ENCODE data around the gene TTC1. TPM values are rescaled to one million over a fixed set of nuclear protein-coding genes. Genes with fewer than 3 reads are reported as not detected.
"Not testable (repeated sequence)": the region's sequence is repeated elsewhere in the genome, so short reads cannot be mapped to it uniquely, and the experiment has no call there.

TTC1 gene
- total RNA-seq, 1 donor from 2014 or later, result 108 TPM

GRCh38 chr5:159987031-159987674 is 21.8 kb upstream of the TTC1 start:
- intact Hi-C loops (cut with DNase I), result loop anchor here (5.0 kb wide), 2 partner anchors 540 to 700 kb away; no protein-coding TSS in a partner anchor

GRCh38 chr5:159990506-159990905 is 18.4 kb upstream of the TTC1 start:
- DNase-seq (no peak), ATAC-seq (ENCODE audit: poor library complexity) (no peak)
- intact Hi-C loops (cut with DNase I), result no loop called here

More at GRCh38 chr5:159987031-159987674, 21.8 kb upstream of the TTC1 start:
- peak; percentile 87 for DNase-seq
- peak; percentile 98 for ATAC-seq (ENCODE audit: poor library complexity)

- DNase-seq (no peak), ATAC-seq (ENCODE audit: poor library complexity) (no peak)
- intact Hi-C loops (cut with DNase I), result no loop called here
Observed at GRCh38 chr5:159992566-159992965, 16.4 kb upstream of the TTC1 start.

GRCh38 chr5:159993194-159993593 is 15.7 kb upstream of the TTC1 start:
- ATAC-seq (ENCODE audit: poor library complexity) (no peak), DNase-seq (no peak)
- intact Hi-C loops (cut with DNase I), result no loop called here

GRCh38 chr5:159995907-159996306 is 13.0 kb upstream of the TTC1 start:
- intact Hi-C loops (cut with DNase I), result no loop called here
- no peak for ATAC-seq (ENCODE audit: poor library complexity)

GRCh38 chr5:160001457-160001856 is 7.5 kb upstream of the TTC1 start:
- no peak for DNase-seq
- ATAC-seq (ENCODE audit: poor library complexity), result no peak
- intact Hi-C loops (cut with DNase I), result no loop called here

More at GRCh38 chr5:159995907-159996306, 13.0 kb upstream of the TTC1 start:
- DNase-seq, result no peak

GRCh38 chr5:160007514-160007913 is 1.4 kb upstream of the TTC1 start:
- intact Hi-C loops (cut with DNase I), result no loop called here

GRCh38 chr5:160008529-160008876 is 436 bp upstream of the TTC1 start:
- DNase-seq; intact Hi-C loops (cut with DNase I): not testable (repeated sequence)
- ATAC-seq (ENCODE audit: poor library complexity), result peak; percentile 52

More at GRCh38 chr5:160007514-160007913, 1.4 kb upstream of the TTC1 start:
- DNase-seq, result no peak
- no peak for ATAC-seq (ENCODE audit: poor library complexity)

GRCh38 chr5:160009591-160009989 is 651 bp downstream of the TTC1 start:
- DNase-seq, result no peak
- intact Hi-C loops (cut with DNase I), result no loop called here

GRCh38 chr5:160011471-160011870 is 2.5 kb downstream of the TTC1 start:
- DNase-seq, result no peak
- intact Hi-C loops (cut with DNase I), result no loop called here
- ATAC-seq (ENCODE audit: poor library complexity), result no peak

More at GRCh38 chr5:160009591-160009989, 651 bp downstream of the TTC1 start:
- no peak for ATAC-seq (ENCODE audit: poor library complexity)

- DNase-seq; ATAC-seq (ENCODE audit: poor library complexity); intact Hi-C loops (cut with DNase I): not testable (repeated sequence)
Observed at GRCh38 chr5:160014197-160014596, 5.3 kb downstream of the TTC1 start.

GRCh38 chr5:160018945-160019625 is 10.1 kb downstream of the TTC1 start:
- DNase-seq (no peak), ATAC-seq (ENCODE audit: poor library complexity) (no peak)
- intact Hi-C loops (cut with DNase I), result no loop called here

- no peak for DNase-seq
- ATAC-seq (ENCODE audit: poor library complexity), result no peak
- intact Hi-C loops (cut with DNase I), result loop anchor here (5.0 to 10.0 kb wide), 3 partner anchors 177 to 374 kb away; no protein-coding TSS in a partner anchor
Observed at GRCh38 chr5:160020266-160020770, 11.4 kb downstream of the TTC1 start.

GRCh38 chr5:160020964-160021363 is 12.0 kb downstream of the TTC1 start:
- intact Hi-C loops (cut with DNase I), result loop anchor here (5.0 to 10.0 kb wide), 3 partner anchors 176 to 374 kb away; no protein-coding TSS in a partner anchor
- ATAC-seq (ENCODE audit: poor library complexity), result no peak
- no peak for DNase-seq

GRCh38 chr5:160021831-160022446 is 13.0 kb downstream of the TTC1 start:
- intact Hi-C loops (cut with DNase I), result loop anchor here (5.0 to 10.0 kb wide), 3 partner anchors 175 to 373 kb away; no protein-coding TSS in a partner anchor
- DNase-seq, result no peak
- ATAC-seq (ENCODE audit: poor library complexity), result peak; percentile 93

- intact Hi-C loops (cut with DNase I), result loop anchor here (5.0 to 10.0 kb wide), 3 partner anchors 174 to 372 kb away; no protein-coding TSS in a partner anchor
- ATAC-seq (ENCODE audit: poor library complexity), result peak; percentile 28
Observed at GRCh38 chr5:160023007-160023907, 14.3 kb downstream of the TTC1 start.

GRCh38 chr5:160023908-160024630 is 15.1 kb downstream of the TTC1 start:
- ATAC-seq (ENCODE audit: poor library complexity) (no peak), DNase-seq (no peak)
- intact Hi-C loops (cut with DNase I), result loop anchor here (5.0 to 10.0 kb wide), 3 partner anchors 173 to 371 kb away; no protein-coding TSS in a partner anchor

More at GRCh38 chr5:160023007-160023907, 14.3 kb downstream of the TTC1 start:
- no peak for DNase-seq

Data from Right ventricle myocardium superior (tissue), 1 donor.